Neutrophil (primary cell): ENCODE results near the gene IL18.
A peak's percentile ranks its signal among the peaks of the same experiment; 100 is the strongest.
"Not testable (repeated sequence)": the region's sequence is repeated elsewhere in the genome, so short reads cannot be mapped to it uniquely, and the experiment has no call there.

ENCODE experiments used
- H3K27ac ChIP-seq: fragments of 200-600 bp; sonication (generic); 2 replicates; pipeline ENCODE4 v1.5.1; 2016; ENCODE audit warnings: mild to moderate bottlenecking, moderate library complexity
- H3K27me3 ChIP-seq: fragments of 200-600 bp; sonication (generic); 2 replicates; pipeline ENCODE4 v1.6.0; 2016; ENCODE audit warnings: mild to moderate bottlenecking
- H3K36me3 ChIP-seq: fragments of 200-600 bp; sonication (generic); 2 replicates; pipeline ENCODE4 v1.5.1; 2017
- H3K4me1 ChIP-seq, 2 experiments: fragments of 200-600 bp in 1 of 2; sonication (generic) in 1 of 2; 1 replicate in 1 of 2; 2 replicates in 1 of 2; pipeline versions ENCODE4 v1.5.1 to v1.6.1; 2013 to 2016; ENCODE audit warnings: low read depth in 1 of 2, low read length in 1 of 2, mild to moderate bottlenecking in 1 of 2, moderate library complexity in 1 of 2; ENCODE audit not compliant: control insufficient read depth in 1 of 2, insufficient read depth in 1 of 2
- H3K4me3 ChIP-seq, 2 experiments: fragments of 200-600 bp in 1 of 2; sonication (generic) in 1 of 2; 1 replicate in 1 of 2; 2 replicates in 1 of 2; pipeline ENCODE4 v1.5.1; 2013 to 2016; ENCODE audit warnings: low read depth in 1 of 2, low read length in 1 of 2, mild to moderate bottlenecking in 1 of 2, moderate library complexity in 1 of 2
- H3K9me3 ChIP-seq: fragments of 200-600 bp; sonication (generic); 2 replicates; pipeline ENCODE4 v1.5.1; 2016
- CTCF ChIP-seq: fragments of 200-600 bp; sonication (generic); IDR thresholded peaks from 2 replicates; pipeline ENCODE4 v1.5.1; 2016; ENCODE audit warnings: antibody characterized with exemption

IL18 gene

GRCh38 chr11:112167145-112167544, 3.3 kb upstream of the IL18 start, which contains the start of gene TEX12:
TSS of gene TEX12 (plus strand) at chr11:112167372. CDS start at chr11:112169269, 1,897 bp downstream.
- H3K27me3 ChIP-seq, result no peaks in the 10 kb centered on the region
- no peaks in the 10 kb centered on the region for H3K36me3 ChIP-seq
- no peaks in the 10 kb centered on the region for H3K9me3 ChIP-seq
- H3K4me3 ChIP-seq, result no peak within 1 kb of the TSS
- H3K4me1 ChIP-seq, result peaks cover 29% of the 10 kb centered on the region in 2 experiments
- H3K27ac ChIP-seq, result no peak within 1 kb of the TSS
- no peak for TF ChIP-seq CTCF

- Histone ChIP-seq H3K36me3 (no peaks in the 10 kb centered on the region), H3K9me3 (no peaks in the 10 kb centered on the region), H3K27ac (no peak overlapping the region), H3K27me3 (no peaks in the 10 kb centered on the region), H3K4me1 (peaks cover 34 to 35% of the 10 kb centered on the region in 2 experiments), H3K4me3 (no peak overlapping the region)
- TF ChIP-seq CTCF, result no peak
Measured at GRCh38 chr11:112166562-112166961, 2.7 kb upstream of the IL18 start.

- no peak for TF ChIP-seq CTCF
- H3K9me3 ChIP-seq, result no peaks in the 10 kb centered on the region
- H3K27me3 ChIP-seq, result no peaks in the 10 kb centered on the region
- H3K4me1 ChIP-seq, result peaks cover 49 to 50% of the 10 kb centered on the region in 2 experiments
- H3K36me3 ChIP-seq, result no peaks in the 10 kb centered on the region
- H3K27ac ChIP-seq, result peak overlapping the region; percentile 94
- H3K4me3 ChIP-seq, result no peak overlapping the region
Measured at GRCh38 chr11:112165049-112165448, 1.2 kb upstream of the IL18 start.

- Histone ChIP-seq H3K27me3 (no peaks in the 10 kb centered on the region), H3K9me3 (no peaks in the 10 kb centered on the region), H3K4me1 (peaks cover 64 to 65% of the 10 kb centered on the region in 2 experiments), H3K36me3 (no peaks in the 10 kb centered on the region), H3K27ac (peak overlapping the region; percentile 94), H3K4me3 (peak overlapping the region; percentile 62 to 64)
- TF ChIP-seq CTCF, result no peak
Measured at GRCh38 chr11:112162761-112163546, 940 bp downstream of the IL18 start.

- H3K36me3 ChIP-seq, H3K27me3 ChIP-seq, H3K4me3 ChIP-seq, H3K9me3 ChIP-seq: not testable (repeated sequence)
- Histone ChIP-seq H3K4me1 (peaks cover 64 to 65% of the 10 kb centered on the region in 2 experiments), H3K27ac (peak overlapping the region; percentile 94)
Measured at GRCh38 chr11:112162200-112162599, 1.7 kb downstream of the IL18 start.

GRCh38 chr11:112161012-112161411, 2.9 kb downstream of the IL18 start:
- peak overlapping the region in 1 of 2 experiments; percentile 53 for H3K4me3 ChIP-seq
- peaks cover 64 to 65% of the 10 kb centered on the region in 2 experiments for H3K4me1 ChIP-seq
- H3K9me3 ChIP-seq, result no peaks in the 10 kb centered on the region
- no peaks in the 10 kb centered on the region for H3K27me3 ChIP-seq
- no peaks in the 10 kb centered on the region for H3K36me3 ChIP-seq
- no peak for TF ChIP-seq CTCF
- H3K27ac ChIP-seq, result peak overlapping the region; percentile 94
